Tracheal epithelial cell (primary cell): ENCODE data around the gene ZBTB12. TPM values are rescaled to one million over a fixed set of nuclear protein-coding genes. Genes with fewer than 3 reads are reported as not detected.

ENCODE experiments used
- total RNA-seq: library from RNA; depleted of rRNA; stranded (reverse); fragments of >200 nt; gene quantifications from 2 replicates; pipeline ENCODE4 v1.2.1, GENCODE V29; 2014

The ZBTB12 gene
- 0.72 and 3.0 TPM in 2 replicates for total RNA-seq

GRCh38 chr6:31901953-31902643 is at the start of gene ZBTB12:
Gene ZBTB12 (minus strand): TSS chr6:31902086. CDS start chr6:31901305, 781 bp downstream.

GRCh38 chr6:31945507-31946369 is 43.9 kb upstream of the ZBTB12 start, which contains the start of gene CFB:
Gene CFB (plus strand): TSS chr6:31946095. CDS start chr6:31946222, 127 bp downstream.

GRCh38 chr6:31927242-31927862 is 25.5 kb upstream of the ZBTB12 start, which contains the start of gene C2:
Gene C2 (plus strand): TSS chr6:31927717. CDS start chr6:31927753, 36 bp downstream.

GRCh38 chr6:31897612-31898382 is 4.1 kb downstream of the ZBTB12 start, which contains the start of gene EHMT2:
Gene EHMT2 (minus strand): TSS chr6:31897698. CDS start chr6:31897677, 21 bp downstream.

GRCh38 chr6:31878726-31879125 is 23.2 kb downstream of the ZBTB12 start, which contains the start of gene SLC44A4:
Gene SLC44A4 (minus strand): TSS chr6:31878997. CDS start chr6:31878980, 17 bp downstream.

GRCh38 chr6:31862344-31863235 is 39.3 kb downstream of the ZBTB12 start, which contains the start of gene NEU1:
Gene NEU1 (minus strand): TSS chr6:31862821. CDS start chr6:31862776, 45 bp downstream.

Other genes starting within 250 kb of the ZBTB12 start
- gene BAG6, start 249.4 kb downstream of the ZBTB12 start, total RNA-seq, result 128 and 161 TPM in 2 replicates
- gene APOM, start 246.2 kb downstream of the ZBTB12 start, total RNA-seq, result 0.96 and 1.3 TPM in 2 replicates
- gene C6orf47, start 241.3 kb downstream of the ZBTB12 start, total RNA-seq, result 26.7 and 27.1 TPM in 2 replicates
- gene GPANK1, start 237.1 kb downstream of the ZBTB12 start, total RNA-seq, result 7.0 and 12.0 TPM in 2 replicates
- 84.2 and 103 TPM in 2 replicates for gene CSNK2B, start 236.0 kb downstream of the ZBTB12 start, total RNA-seq
- gene LY6G5B, start 232.1 kb downstream of the ZBTB12 start, total RNA-seq, result under 0.01 and 0.43 TPM in 2 replicates
- not detected in 2 replicates for gene LY6G5C, start 221.0 kb downstream of the ZBTB12 start, total RNA-seq
- 25.2 and 40.2 TPM in 2 replicates for gene ABHD16A, start 198.8 kb downstream of the ZBTB12 start, total RNA-seq
- gene LY6G6F, start 195.2 kb downstream of the ZBTB12 start, total RNA-seq, result not detected in 2 replicates
- not detected in 2 replicates for gene LY6G6D, start 186.7 kb downstream of the ZBTB12 start, total RNA-seq
- not detected in 2 replicates for gene LY6G6C, start 180.3 kb downstream of the ZBTB12 start, total RNA-seq
- not detected in 2 replicates for gene MPIG6B, start 178.7 kb downstream of the ZBTB12 start, total RNA-seq
- 11.5 and 45.8 TPM in 2 replicates for gene DDAH2, start 172.8 kb downstream of the ZBTB12 start, total RNA-seq
- 454 and 1,059 TPM in 2 replicates for gene CLIC1, start 165.6 kb downstream of the ZBTB12 start, total RNA-seq
- gene MSH5, start 162.1 kb downstream of the ZBTB12 start, total RNA-seq, result 4.3 and 5.8 TPM in 2 replicates
- gene SAPCD1, start 139.4 kb downstream of the ZBTB12 start, total RNA-seq, result not detected in 2 replicates
- 0.43 and 0.48 TPM in 2 replicates for gene VWA7, start 124.8 kb downstream of the ZBTB12 start, total RNA-seq
- 61.0 and 64.8 TPM in 2 replicates for gene VARS1, start 106.3 kb downstream of the ZBTB12 start, total RNA-seq
- 34.2 and 39.0 TPM in 2 replicates for gene LSM2, start 95.1 kb downstream of the ZBTB12 start, total RNA-seq
- 0.64 and 0.72 TPM in 2 replicates for gene HSPA1L, start 86.8 kb downstream of the ZBTB12 start, total RNA-seq
- 124 and 172 TPM in 2 replicates for gene HSPA1A, start 86.5 kb downstream of the ZBTB12 start, total RNA-seq
- gene HSPA1B, start 74.3 kb downstream of the ZBTB12 start, total RNA-seq, result 268 TPM in 2 replicates
- 70.3 and 75.4 TPM in 2 replicates for gene NEU1, start 39.3 kb downstream of the ZBTB12 start, total RNA-seq
- 3.8 and 8.2 TPM in 2 replicates for gene SLC44A4, start 23.1 kb downstream of the ZBTB12 start, total RNA-seq
- 25.6 and 28.4 TPM in 2 replicates for gene EHMT2, start 4.4 kb downstream of the ZBTB12 start, total RNA-seq
- 0.96 and 2.1 TPM in 2 replicates for gene C2, start 25.6 kb upstream of the ZBTB12 start, total RNA-seq
- gene CFB, start 44.0 kb upstream of the ZBTB12 start, total RNA-seq, result 0.64 and 19.0 TPM in 2 replicates
- gene NELFE, start 56.9 kb upstream of the ZBTB12 start, total RNA-seq, result 120 and 152 TPM in 2 replicates
- gene SKIC2, start 57.1 kb upstream of the ZBTB12 start, total RNA-seq, result 48.2 and 48.4 TPM in 2 replicates
- gene DXO, start 70.1 kb upstream of the ZBTB12 start, total RNA-seq, result 10.6 and 13.2 TPM in 2 replicates
- gene C4A, start 80.0 kb upstream of the ZBTB12 start, total RNA-seq, result 1.4 and 2.8 TPM in 2 replicates
- 1.2 and 2.3 TPM in 2 replicates for gene C4B, start 112.7 kb upstream of the ZBTB12 start, total RNA-seq
- 0.24 TPM in 1 of 2 replicates, not detected in the other for gene CYP21A2, start 136.3 kb upstream of the ZBTB12 start, total RNA-seq
- gene TNXB, start 207.3 kb upstream of the ZBTB12 start, total RNA-seq, result 0.43 and 0.48 TPM in 2 replicates
- 12.6 and 15.2 TPM in 2 replicates for gene ATF6B, start 226.2 kb upstream of the ZBTB12 start, total RNA-seq
- gene FKBPL, start 228.2 kb upstream of the ZBTB12 start, total RNA-seq, result 4.3 and 7.0 TPM in 2 replicates
- not detected in 2 replicates for gene PRRT1, start 249.9 kb upstream of the ZBTB12 start, total RNA-seq